Left renal pelvis (tissue), 4 donors: ENCODE measurements around the gene MZT2B. TPM values are rescaled to one million over a fixed set of nuclear protein-coding genes. Genes with fewer than 3 reads are reported as not detected.
"Not testable (repeated sequence)": the region's sequence is repeated elsewhere in the genome, so short reads cannot be mapped to it uniquely, and the experiment has no call there.

Experiments
- DNase-seq, 4 donors: peaks; one replicate each; pipeline ENCODE4 v3.0.0-alpha.2; 2013; ENCODE audit warnings: low read depth in 4 of 4, low spot score in 3 of 4
- polyA plus RNA-seq, 4 donors: library from polyadenylated mRNA; unstranded; fragments of 120-200 nt; gene quantifications; one replicate each; pipeline ENCODE4 v1.2.1, GENCODE V29; 2013; ENCODE audit not compliant: insufficient read length in 4 of 4

The MZT2B gene
- polyA plus RNA-seq, 4 donors, result 71.6 to 198 (median 99.0) TPM

DNA sequence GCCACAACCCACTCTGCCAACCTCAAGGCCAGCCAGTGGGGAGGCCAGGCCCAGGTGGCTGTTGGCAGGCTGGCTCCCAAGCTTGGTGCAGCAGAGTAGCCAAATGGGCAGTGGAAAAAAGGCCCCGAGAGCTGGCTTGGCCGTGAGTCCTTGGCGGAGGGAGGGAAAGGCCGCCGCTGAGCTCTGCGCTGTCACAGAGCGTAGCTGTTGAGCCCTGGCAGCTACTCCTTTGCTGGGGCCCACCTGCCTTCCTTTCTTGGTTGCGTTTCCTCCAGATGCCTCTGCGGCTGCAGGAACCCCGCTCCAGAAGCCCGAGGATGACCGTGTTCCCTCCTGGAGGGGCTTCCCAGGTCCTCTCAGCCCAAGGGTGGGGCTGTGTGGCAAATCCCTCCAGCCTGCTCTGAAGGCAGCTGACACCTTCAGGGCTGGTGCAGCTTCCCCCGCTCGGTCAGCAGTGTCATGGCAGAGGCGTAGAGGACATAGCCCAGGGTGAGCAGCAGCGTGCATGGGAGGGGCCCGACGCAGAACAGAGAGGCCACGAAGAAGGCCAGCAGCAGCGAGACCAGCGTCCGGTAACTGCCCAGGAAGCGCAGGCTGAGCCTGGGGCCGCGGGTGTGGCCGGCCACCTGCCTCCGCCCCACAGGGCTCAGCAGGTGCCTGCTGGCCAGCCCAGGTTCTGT, 29.8 kb upstream of the MZT2B start:
- not testable (repeated sequence) for DNase-seq

DNA sequence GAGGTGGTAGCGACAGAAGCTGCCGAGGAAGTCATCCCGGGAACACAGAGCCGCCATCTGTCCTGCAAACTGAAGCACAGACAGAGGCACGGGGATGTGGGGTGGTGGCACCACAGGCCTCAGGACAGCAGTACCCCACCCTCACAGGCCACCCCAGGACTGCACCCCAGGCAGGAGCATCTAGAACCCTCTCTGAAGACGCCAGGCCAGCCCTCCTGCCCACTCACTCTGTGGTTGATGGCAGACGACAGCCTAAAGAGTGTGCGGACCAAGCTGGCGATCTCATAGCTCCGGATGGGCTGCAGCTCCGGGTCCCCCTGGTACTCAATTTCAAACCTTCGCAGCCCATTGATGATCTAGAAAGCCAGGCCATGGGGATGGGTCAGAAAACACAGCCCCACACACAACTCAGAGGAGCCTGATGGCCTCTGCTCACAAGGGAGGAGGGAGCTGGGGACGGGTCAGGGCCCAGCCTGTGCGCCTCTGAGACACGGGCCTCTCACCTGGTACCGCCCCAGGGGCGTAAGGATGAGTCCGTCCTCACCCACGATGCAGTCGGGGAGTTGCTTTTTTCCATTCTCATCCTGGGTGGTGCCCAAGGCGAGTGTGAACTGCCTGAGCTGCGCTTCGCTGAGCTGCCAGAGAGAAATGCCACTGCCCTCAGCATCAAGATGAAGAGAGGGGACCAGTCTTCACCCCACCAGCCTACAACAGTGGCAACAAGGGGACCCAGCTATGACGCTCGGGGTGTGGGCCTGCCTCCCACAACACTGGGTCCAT, 29.1 kb upstream of the MZT2B start:
- DNase-seq, result no peak

DNA sequence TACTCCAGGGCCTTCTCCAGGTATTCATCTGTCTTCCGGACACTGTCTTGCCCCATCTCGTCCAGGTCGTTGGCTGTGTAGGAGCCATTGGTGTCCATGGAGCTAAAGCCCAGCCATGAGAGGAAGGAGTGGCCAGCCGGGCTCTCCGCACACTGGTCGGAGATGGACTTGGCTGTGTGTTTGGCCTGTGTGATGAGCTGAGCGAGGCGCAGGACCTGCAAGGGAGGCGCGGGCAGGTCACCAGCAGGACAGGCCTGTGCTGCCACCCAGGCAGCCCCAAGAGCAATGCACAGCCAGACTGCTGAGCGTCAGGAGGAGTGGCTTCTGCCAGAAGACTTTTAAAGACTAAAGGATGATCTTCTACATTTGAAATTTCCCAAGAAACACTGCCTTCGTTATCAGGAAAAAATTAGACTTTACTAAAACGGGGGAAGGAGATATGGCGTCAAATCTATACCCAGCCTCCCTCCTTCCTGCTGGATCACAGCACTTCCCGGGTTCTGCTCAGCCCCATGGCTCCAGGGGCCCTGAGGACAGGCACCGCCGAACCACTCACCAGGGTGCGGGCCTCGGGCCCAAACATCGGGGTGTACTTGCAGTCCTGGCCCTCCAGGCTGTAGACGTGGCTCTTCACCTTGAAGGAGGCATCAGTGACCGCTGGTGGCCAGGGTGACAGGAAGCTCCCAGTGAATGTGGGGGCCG, 28.2 kb upstream of the MZT2B start:
- not testable (repeated sequence) for DNase-seq

GRCh38 chr2:130154423-130154770, 27.7 kb upstream of the MZT2B start:
- not testable (repeated sequence) for DNase-seq

DNA sequence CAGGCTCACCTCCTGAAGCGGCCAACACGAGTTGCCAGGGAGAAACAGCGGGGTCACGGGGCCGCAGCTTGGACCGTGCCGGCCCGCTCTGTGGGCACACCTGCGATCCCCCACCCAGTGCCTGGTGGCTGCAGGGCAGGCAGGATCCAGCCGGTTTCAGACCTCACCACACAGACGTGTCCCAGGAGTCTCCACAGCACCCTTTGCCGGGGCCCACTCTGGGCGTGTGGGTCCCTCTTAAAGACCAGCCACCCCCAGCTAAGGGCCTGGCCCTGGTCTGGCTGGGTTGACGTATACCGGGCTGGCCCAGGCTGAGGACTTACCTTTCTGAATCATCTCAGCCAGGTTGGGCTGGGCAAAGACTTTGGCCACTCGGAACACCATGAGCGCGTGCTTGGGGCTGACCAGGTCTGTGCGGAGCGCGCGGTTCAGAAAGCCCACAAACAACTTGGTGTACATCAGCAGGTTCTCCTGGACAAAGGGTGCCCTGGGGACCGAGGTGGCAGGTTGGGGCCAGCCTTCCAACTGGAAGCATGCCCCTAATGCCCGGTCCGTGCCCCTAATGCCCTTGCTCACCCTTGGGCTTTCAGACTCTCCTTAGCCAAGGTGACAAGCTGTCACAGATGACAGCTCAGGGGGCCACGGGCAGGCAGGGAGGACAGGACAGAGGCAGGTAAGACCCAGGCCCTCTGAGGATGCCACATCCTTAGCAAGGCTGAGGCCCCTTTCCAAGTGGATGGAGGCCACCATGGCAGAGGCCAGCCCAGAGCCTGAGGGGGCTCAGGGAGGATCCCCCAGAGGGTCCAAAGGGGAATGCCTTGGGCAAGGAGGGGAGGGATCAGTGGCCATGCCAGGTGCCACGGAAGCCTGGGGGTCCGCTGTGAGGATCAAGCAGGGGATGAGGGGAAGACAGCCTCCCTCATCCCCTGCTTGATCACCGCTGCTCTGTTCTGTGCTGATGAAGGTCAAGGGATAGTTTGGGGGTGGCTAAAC, 27.0 kb upstream of the MZT2B start:
- DNase-seq, result no peak

DNA sequence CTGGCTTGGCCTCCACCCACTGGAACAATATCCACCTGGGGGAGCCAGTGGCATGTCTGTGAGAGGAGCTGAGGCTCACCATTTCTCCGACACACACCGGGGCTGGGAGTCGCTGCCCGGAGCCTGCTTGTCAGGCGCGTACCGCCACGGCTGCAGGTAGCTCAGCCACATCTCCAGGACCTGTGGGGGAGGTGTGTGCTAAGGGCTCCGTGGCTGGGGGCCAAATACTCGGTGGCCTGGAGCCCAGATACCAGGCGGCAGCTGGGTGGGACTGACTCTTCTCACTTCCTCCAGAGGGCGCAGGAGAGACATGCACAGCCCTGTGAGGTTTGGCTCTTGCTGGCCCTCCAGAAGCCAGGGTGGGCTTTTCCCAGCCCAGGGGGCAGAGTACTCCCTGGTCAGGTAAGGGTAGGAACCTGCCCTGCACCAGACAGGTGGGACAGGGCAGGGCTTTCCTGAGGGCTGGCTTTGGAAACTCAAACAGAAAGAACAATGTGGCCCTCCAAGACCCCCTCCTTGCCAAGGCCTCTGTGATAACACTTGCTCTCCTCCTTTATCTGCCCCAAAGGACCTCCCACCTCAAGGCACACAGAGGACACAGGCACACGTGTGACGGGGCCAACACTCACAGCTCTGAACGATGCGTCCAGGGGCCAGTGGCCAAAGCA, 26.0 kb upstream of the MZT2B start:
- DNase-seq, result not testable (repeated sequence)

DNA sequence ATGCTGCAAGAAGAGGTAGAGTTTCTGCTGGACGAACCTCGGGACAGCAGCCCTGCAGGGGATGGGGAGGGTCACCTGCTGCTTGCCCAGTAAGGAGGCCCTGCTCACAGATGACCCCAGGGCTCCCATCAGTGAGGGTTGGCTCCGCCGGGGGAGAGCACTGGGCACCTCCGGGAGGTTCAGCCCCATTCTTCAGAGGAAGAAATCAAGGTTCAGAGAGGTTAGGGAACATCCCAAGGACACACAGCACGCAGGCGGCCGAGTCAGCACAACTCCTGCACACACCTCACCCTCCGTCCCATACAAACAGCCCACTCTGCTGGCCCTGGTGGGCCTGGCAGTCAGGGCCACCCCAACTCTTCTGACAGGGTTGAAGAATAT, 25.4 kb upstream of the MZT2B start:
- DNase-seq, result no peak

DNA sequence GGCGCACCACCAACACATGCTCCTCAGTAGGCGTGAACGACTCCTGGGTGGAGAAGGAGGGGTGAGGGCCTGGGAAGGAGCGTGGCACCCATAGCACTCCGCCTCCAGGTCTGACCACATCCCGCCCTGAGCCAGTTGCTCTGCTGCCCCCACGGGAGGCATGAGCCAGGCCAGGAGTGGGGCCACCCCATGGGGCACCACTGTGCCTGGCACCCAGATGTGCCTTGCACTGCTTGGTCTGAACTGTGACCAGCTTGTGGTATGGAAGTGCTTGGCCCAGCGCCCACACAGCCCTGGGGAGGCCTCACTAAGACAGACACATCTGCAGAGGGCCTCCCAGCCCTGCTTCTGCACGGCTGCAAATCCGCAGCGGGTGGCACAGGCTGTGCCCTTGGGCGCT, 24.7 kb upstream of the MZT2B start:
- DNase-seq, result not testable (repeated sequence)

DNA sequence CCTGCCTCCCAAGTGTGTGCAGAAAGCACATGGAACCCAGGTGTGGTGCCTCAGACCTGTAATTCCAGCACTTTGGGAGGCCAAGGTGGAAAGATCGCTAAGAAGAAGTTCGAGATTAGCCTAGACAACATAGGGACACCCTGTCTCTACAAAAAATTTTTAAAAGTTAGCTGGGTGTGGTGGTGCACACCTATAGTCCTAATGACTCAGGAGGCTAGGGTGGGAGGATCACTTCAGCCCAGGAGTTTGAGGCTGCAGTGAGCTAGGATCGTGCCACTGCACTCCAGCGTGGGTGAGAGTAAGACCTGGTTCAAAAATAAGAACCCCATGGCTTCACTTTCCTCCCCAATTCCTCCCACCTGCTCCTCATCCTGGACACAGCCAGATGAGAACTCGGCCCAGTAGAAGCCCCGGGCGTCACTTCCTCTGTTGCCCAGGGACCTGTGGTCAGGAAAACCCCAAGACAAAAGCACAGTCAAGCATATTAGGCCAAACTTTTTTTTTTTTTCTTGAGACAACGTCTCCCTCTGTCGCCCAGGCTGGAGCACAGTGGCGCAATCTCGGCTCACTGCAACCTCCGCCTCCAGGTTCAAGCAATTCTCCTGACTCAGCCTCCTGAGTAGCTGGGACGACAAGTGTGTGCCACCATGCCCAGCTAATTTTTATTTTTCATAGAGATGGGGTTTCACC, 24.1 kb upstream of the MZT2B start:
- not testable (repeated sequence) for DNase-seq

- no peak for DNase-seq
Measured at GRCh38 chr2:130158631-130159030, 23.4 kb upstream of the MZT2B start.

GRCh38 chr2:130159376-130159775, 22.7 kb upstream of the MZT2B start:
- not testable (repeated sequence) for DNase-seq

- DNase-seq, result no peak
Measured at GRCh38 chr2:130160131-130160530, 21.9 kb upstream of the MZT2B start.

- not testable (repeated sequence) for DNase-seq
Measured at GRCh38 chr2:130160838-130161705, 21.0 kb upstream of the MZT2B start.

DNA sequence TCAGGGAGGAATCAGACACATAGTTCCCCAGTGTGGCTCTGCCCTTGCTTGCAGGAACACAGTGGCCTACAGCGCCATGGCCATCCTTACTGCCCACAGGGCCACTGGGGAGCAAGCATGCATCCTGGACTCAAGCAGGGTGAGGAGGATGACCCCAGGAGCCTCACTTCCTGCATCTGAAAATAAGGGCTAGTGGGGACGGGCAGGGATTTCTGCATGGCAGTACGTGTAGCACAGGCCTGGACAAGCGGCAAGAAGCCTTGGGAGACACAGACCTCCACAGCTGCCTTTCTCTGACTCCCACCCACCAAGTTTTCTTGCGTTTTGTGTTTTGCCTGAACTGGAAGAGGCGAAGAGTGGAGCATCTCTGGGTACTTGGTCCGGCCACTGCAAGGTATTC, 19.6 kb upstream of the MZT2B start:
- not testable (repeated sequence) for DNase-seq

- DNase-seq, result no peak
Measured at GRCh38 chr2:130162968-130163367, 19.1 kb upstream of the MZT2B start.

DNA sequence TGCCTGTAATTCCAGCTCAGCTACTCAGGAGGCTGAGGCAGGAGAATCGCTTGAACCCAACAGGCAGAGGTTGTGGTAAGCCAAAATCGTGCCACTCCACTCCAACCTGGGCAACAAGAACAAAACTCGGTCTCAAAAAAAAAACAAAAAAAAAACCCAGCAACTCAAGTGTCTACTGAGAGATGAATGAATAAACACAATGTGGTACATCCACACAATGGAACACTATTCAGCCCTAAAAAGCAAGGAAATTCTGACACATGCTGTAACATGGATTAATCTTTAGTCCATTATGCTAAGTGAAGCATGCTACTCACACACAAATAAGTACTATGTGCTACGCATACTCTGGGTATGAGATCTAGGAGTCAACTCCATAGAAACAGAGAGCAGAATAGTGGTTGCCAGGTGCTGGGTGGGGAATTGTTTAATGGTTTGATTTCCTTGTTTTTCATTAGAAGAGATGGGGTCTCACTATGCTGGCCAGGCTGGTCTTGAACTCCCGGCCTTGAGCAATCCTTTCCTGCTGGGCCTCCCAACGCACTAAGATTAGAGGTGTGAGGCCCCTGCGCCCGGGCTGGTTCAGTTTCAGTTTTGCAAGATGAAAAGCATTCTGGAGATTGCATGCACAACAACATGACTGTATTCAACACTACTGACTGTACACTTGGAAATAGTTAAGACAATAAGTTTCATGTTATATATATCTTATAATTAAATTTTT, 16.6 kb upstream of the MZT2B start:
- DNase-seq, result no peak

GRCh38 chr2:130166611-130167010, 15.5 kb upstream of the MZT2B start:
- DNase-seq, result not testable (repeated sequence)

DNA sequence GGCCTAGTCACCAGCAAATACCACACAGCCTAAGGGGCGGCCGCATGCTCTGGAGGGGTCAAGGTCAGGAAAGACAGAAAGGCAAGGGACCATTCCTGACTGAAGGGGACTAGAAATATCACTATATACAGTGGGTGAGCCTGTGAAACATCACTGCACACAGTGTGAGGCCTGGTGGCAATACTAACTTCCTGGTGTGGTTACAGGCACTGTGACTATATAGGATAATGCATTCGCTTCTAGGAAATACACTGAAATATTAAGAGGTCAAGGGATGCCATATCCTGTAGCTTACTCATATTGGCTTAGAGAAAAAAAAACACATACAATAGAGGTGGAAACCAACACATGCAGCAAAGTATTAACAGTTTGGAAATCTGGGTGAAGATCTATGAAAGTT, 12.9 kb upstream of the MZT2B start:
- not testable (repeated sequence) for DNase-seq
